EL (cell line): ENCODE results near the gene SLC39A8.

ENCODE experiments used
- DNase-seq: peaks from one replicate; pipeline ENCODE4 v3.0.0-alpha.2; 2016

SLC39A8 gene

GRCh38 chr4:102338405-102338804 lies 6.9 kb downstream of the SLC39A8 start:
- DNase-seq: no peak

- DNase-seq: no peak
These were observed 9.7 kb downstream of the SLC39A8 start for GRCh38 chr4:102335616-102336015.

GRCh38 chr4:102334624-102335023 lies 10.7 kb downstream of the SLC39A8 start:
- no peak for DNase-seq

- no peak for DNase-seq
These were observed 11.5 kb downstream of the SLC39A8 start for GRCh38 chr4:102333787-102334186.

- DNase-seq: no peak
These were observed 17.2 kb downstream of the SLC39A8 start for GRCh38 chr4:102328045-102328444.

- no peak for DNase-seq
These were observed 18.3 kb downstream of the SLC39A8 start for GRCh38 chr4:102326951-102327350.

GRCh38 chr4:102324730-102325129 lies 20.6 kb downstream of the SLC39A8 start:
- DNase-seq: no peak

GRCh38 chr4:102322736-102323135 lies 22.5 kb downstream of the SLC39A8 start:
- no peak for DNase-seq

- no peak for DNase-seq
These were observed 23.9 kb downstream of the SLC39A8 start for GRCh38 chr4:102321260-102321995.

- DNase-seq: no peak
These were observed 25.7 kb downstream of the SLC39A8 start for GRCh38 chr4:102319594-102319993.

GRCh38 chr4:102318526-102318925 lies 26.8 kb downstream of the SLC39A8 start:
- DNase-seq: no peak

GRCh38 chr4:102318105-102318504 lies 27.2 kb downstream of the SLC39A8 start:
- no peak for DNase-seq

- no peak for DNase-seq
These were observed 27.8 kb downstream of the SLC39A8 start for GRCh38 chr4:102317459-102317858.

GRCh38 chr4:102316585-102316984 lies 28.7 kb downstream of the SLC39A8 start:
- no peak for DNase-seq

GRCh38 chr4:102315532-102315931 lies 29.8 kb downstream of the SLC39A8 start:
- DNase-seq: no peak

- no peak for DNase-seq
These were observed 32.9 kb downstream of the SLC39A8 start for GRCh38 chr4:102312417-102312816.

GRCh38 chr4:102311912-102312311 lies 33.4 kb downstream of the SLC39A8 start:
- no peak for DNase-seq

- no peak for DNase-seq
These were observed 33.9 kb downstream of the SLC39A8 start for GRCh38 chr4:102311407-102311806.

- DNase-seq: peak; percentile 8
These were observed 37.1 kb downstream of the SLC39A8 start for GRCh38 chr4:102308032-102308799.

GRCh38 chr4:102305666-102306065 lies 39.6 kb downstream of the SLC39A8 start:
- no peak for DNase-seq

GRCh38 chr4:102302762-102303161 lies 42.5 kb downstream of the SLC39A8 start:
- DNase-seq: no peak

- DNase-seq: no peak
These were observed 44.1 kb downstream of the SLC39A8 start for GRCh38 chr4:102301167-102301566.

- DNase-seq: peak; percentile 51
These were observed 45.8 kb downstream of the SLC39A8 start for GRCh38 chr4:102299354-102300107.

- no peak for DNase-seq
These were observed 46.6 kb downstream of the SLC39A8 start for GRCh38 chr4:102298716-102299115.
